Inflammatory macrophage (primary cell): ENCODE measurements around the gene PDIA6.

Experiments
- DNase-seq, 2 donors: peaks; one replicate each; pipeline ENCODE4 v3.0.0-alpha.2; 2020 to 2022

The PDIA6 gene

DNA sequence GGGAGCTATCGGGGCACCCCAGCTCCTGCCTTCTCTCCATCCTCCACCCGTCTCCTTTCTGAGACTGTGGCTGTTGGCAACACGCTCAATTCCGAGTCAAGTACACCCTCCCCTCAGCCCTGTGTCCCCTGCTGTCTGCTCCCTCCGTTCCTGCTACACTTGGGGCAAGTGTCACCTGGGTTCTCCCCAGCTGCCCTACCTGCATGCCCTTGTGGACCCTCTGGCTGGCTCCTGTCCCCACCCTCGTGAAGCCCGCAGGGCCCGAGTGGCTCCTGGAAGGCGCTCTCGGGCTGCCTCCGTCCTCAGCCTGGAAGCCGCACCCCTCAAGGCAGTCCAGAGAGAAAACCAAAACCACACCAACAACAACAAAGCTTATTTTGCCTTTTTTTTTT is 33.9 kb downstream of the PDIA6 start:
- DNase-seq: no peak

DNA sequence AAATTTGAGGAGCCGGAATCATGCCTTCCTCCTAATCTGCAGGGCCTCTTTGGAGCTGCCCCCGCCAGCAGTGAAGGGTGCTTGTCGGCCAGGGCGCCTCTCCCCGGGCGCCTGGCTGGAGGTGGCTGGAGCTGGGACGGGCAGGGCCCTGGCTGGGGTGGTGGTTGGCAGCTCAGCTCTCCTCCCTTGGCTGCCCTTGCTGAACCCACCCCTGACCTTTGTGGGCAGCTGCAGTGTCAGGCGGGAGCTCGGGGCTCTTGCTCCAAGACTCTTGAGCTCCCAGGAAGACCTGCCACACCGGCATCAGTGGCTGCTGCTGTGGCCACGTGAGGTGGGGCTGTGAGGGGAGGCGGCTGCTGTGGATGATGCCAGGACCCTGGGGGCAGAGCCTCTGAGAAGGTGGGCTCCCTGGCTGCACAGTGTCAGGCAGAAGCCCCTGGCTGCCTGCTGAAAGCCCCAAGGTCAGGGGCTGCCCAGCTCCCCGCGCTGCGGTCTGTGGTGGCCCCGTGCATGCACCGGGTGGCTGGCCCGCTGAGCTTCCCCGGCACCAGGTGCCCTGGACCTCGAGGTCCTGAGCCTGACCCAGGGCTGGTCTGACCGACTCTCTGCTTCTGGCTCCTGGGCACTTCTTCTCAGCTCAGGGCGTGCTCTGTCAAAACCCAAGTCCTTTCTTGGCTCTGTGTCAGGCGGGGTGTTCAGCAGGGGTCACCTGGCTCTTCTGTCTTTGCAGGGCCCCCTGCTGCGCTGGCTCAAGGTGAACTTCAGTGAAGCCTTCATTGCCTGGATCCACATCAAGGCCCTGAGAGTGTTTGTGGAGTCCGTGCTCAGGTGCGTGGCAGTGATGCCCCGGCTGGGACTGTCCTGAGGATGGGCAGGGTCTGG is 34.5 kb downstream of the PDIA6 start:
- DNase-seq: no peak

GRCh38 chr2:10777111-10777841 is 35.3 kb downstream of the PDIA6 start:
- DNase-seq: no peak

DNA sequence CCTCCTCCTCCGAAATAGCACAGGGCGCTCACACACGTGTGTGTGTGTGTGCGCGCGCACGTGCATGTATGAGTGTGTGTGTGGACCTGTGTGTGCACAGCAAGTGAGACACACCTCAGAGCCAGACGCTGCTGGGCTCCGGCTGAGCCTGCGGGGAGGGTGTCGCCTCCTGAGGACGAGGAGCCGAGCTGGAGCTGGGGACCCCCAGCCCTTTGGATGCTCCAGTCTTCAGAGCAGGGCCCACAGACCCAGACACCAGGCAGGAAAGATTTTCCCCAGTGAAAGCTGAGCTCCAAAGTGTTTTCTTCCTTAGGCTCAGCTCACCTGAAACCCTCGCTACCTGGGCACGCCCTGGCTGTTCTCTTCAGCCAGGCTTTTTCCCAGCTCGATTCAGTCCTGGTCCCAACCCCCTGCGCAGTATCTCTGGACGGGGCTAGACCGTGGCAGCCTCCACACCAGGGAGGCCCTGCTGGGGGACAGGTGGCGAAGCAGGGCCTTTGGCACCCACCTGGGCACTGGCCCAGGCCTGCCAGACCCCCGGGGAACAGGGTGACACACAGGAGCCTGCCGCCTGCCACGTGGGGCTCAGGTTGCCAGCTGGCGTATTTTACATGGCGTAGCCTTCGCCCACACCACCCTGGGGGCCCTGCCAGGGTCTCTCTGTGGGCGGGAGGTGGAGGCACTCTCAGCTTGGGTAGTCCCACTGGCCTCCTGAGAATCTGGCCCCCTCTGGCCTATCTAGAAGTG is 36.2 kb downstream of the PDIA6 start:
- DNase-seq: no peak

DNA sequence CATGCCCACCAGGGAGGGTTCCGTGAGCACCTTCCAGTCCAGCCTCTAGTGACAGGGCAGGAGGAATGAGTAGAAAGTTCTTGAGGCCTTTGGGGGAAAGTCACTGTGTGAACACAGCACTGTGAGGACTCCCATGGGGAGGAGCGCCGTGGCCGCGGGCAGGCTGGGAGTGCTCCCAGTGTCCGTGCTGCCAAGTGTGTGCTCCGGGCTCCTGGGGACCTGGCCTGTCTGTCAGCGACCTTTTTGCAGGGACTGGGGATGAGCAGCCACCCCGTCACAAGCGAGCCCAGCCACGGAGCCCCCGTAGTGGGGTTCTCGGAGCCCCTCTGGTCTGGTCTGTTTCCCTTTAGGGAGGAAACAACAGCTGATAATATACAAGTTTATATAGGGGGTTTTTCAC is 36.8 kb downstream of the PDIA6 start:
- DNase-seq: no peak

- no peak for DNase-seq
Measured at GRCh38 chr2:10775021-10775780, 37.4 kb downstream of the PDIA6 start.

- no peak for DNase-seq
Measured at GRCh38 chr2:10774394-10774793, 38.2 kb downstream of the PDIA6 start.

- no peak for DNase-seq
Measured at GRCh38 chr2:10773821-10774341, 38.7 kb downstream of the PDIA6 start.

GRCh38 chr2:10772868-10773215 is 39.7 kb downstream of the PDIA6 start:
- DNase-seq: no peak

DNA sequence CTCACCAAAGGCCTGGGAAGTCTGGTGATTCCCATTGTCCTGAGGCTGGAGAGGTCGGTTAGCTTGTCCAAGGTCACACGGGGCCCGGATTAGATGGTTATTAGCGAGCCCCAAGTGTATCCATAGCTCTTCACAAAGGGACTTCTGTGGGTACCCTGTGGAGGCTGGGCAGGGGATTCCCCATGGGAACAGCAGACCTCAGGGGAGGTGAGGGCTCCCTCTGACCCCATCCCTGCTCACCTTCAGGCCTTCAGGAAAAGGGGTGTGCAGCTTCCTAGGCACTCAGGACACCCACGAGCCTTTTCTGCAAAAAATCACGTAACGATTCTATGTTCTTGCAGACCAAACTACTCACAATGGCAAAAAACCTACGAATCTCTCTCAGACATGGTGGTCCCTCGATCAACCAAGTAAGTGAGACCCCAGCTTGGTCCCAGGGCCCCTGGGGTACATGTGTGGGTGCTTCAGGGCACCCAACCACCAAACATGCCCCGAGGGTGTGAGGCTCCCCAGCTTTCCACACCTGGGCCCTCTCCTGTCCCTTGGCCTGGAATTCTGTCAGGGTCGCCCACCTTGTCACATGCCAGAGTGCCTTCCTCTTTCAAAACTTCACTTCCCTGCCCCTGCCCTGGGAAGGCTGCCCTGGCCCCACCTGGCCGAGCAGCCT is 40.3 kb downstream of the PDIA6 start:
- no peak for DNase-seq

DNA sequence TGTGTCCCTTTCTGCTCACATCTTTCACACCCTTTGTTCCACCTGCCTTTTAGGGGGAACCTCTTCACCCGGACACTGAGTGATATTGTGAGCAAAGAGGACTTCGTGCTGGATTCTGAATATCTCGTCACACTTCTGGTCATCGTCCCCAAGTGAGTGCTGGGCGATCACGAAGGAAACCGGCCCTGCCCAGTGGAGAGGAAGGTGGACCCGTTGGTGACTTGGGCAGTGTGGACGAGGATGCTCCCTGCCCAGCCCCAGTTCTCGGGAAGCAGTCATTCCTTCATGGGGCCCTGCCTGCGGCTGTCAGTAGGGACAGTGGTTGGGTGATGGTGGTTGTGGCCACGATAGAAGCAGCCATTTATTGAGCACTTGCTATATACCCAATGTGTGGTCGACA is 40.8 kb downstream of the PDIA6 start:
- DNase-seq: no peak

DNA sequence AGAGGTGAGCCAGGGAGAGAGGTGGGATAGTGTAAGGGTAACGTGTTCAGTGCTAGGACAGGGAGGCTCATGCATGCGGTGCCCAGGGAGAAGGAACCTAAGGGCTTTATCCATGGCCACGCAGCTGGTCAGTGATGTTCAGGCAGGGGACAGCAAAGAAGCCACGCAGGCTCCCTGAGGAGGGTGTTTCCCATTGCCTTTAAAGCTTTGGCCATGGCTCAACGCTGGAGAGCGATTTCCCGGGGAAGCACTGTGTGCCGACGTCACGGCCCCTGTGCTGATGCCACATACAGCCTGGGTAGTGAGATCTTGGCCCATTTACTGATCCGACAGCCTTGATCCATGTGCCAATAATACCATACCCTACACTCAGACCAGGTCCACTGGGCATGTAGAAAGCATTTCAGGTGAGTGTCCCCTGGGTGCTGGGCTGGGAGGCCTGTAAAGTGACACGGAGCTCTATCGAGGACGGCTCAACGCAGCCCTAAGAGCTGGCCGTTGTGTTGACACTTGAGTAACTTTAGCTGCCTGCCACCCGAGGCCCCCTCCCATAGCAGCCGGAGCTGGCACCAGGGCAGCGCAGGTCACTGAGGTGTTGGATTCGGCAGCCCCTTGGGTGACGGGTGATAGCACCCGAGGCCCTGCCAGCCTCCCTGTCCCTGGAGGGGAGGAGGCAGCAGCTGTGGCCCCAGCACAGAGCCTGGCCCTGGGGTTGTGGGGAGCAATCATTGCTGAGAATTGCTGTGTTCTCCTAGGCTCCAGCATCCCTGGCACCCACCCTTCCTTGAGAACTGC is 41.4 kb downstream of the PDIA6 start:
- DNase-seq: no peak

- no peak for DNase-seq
Measured at GRCh38 chr2:10768063-10768507, 44.5 kb downstream of the PDIA6 start.

DNA sequence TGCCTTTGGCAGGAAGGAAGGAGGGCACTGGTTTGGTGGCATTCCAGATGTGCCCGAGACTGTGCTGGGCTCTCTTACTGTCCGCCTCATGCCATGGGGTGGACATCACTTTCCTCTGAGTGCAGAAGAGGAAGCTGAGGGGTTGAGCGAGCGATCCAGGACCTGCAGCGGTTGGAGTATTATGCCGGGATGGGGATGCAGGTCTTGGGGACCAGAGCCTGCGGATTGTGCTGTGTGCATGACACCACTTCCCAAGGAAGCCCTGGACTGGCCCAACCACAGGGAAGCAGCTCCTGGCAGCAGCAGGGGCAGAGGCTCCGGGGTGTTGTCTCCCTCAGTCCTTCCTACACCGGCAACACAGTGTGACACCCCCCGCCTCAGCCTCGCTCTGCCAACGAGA is 46.7 kb downstream of the PDIA6 start:
- no peak for DNase-seq

DNA sequence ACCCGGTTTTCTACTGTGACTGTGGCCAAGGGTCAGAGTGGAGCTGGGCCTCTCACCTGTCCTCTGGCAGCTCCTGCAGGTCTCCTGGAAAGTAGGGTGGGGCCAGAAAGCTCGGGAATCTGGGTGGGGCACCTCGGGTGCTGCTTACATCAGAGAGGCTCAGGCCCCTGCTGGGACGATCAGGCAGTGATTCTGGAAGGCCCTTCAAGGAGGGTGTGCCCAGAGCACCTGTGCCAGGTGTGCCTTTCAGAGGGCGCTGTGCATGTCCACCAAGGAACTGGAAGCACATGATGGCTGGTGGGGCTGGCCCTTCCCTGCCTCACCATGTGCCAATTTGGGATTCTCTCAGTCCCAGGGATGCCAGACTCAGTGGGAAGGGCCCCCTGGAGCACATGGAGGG is 47.1 kb downstream of the PDIA6 start:
- DNase-seq: no peak

GRCh38 chr2:10764896-10765295 is 47.7 kb downstream of the PDIA6 start:
- DNase-seq: no peak

- no peak for DNase-seq
Measured at GRCh38 chr2:10764096-10764785, 48.3 kb downstream of the PDIA6 start.

DNA sequence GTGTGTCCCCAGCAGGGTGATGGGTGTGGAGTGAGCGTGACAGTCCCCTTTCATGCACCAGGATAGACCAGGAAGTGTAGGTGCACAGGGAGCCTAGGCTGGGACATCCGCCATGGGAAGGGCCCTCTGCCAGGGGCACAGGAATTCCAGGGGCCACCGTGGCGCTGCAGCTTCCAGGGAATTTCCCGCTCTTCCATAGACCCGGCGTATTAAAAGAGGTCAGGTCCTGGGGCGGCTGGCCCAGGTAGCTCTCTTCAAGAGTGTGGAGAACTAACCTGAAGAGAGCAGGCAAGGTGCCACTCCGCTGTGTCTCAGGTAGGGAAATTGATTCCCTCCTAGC is 49.2 kb downstream of the PDIA6 start:
- no peak for DNase-seq

GRCh38 chr2:10762651-10763460 is 49.7 kb downstream of the PDIA6 start:
- peak in 1 of 2 donors; percentile 2 for DNase-seq

- DNase-seq: no peak
Measured at GRCh38 chr2:10761591-10761990, 51.0 kb downstream of the PDIA6 start.
